SK-N-SH (cell line): ENCODE results near the gene AHDC1. TPM values are rescaled to one million over a fixed set of nuclear protein-coding genes. Genes with fewer than 3 reads are reported as not detected.

Source experiments
- CTCF ChIA-PET: fragments of 300-600, 350-600 bp; formaldehyde crosslinking; extraction: SDS; loops from one replicate; lab custom pipeline; 2021; lab: Yijun Ruan, JAX
- POLR2A ChIA-PET: fragments of 350-600 bp; sonication (Branson Sonifier 250); formaldehyde crosslinking; extraction: SDS; loops from one replicate; lab custom pipeline; 2020; ENCODE audit warnings: antibody characterized with exemption, inconsistent platforms; lab: Yijun Ruan, JAX
- DNase-seq: peaks from one replicate; pipeline ENCODE4 v3.0.0; 2012
- H2AFZ ChIP-seq: fragments of 200-600 bp; sonication (generic); 2 replicates; pipeline ENCODE4 v1.8.1; 2016; ENCODE audit warnings: antibody characterized with exemption, mild to moderate bottlenecking, low read depth
- H3F3A ChIP-seq: fragments of 200-600 bp; sonication (generic); replicated peaks from 2 replicates; pipeline ENCODE3; 2016; ENCODE audit warnings: antibody characterized with exemption, mild to moderate bottlenecking; ENCODE audit not compliant: insufficient read depth
- H3K27ac ChIP-seq, 2 experiments: fragments of 200-500 bp in 1 of 2; fragments of 200-600 bp in 1 of 2; sonication (Bioruptor generic) in 1 of 2; sonication (generic), shearing (Covaris generic) in 1 of 2; 2 replicates each; pipeline versions ENCODE4 v1.5.1 to v1.6.1; 2014 to 2016; ENCODE audit warnings: low read depth in 2 of 2, inconsistent platforms in 1 of 2, low read length in 1 of 2, mild to moderate bottlenecking in 1 of 2, mixed read lengths in 1 of 2
- H3K27me3 ChIP-seq: fragments of 200-600 bp; sonication (generic), shearing (Covaris generic); 2 replicates; pipeline ENCODE4 v1.6.1; 2016; ENCODE audit warnings: mixed run types; ENCODE audit not compliant: insufficient read depth
- H3K36me3 ChIP-seq, 2 experiments: fragments of 200-500 bp in 1 of 2; fragments of 200-600 bp in 1 of 2; sonication (Bioruptor generic) in 1 of 2; sonication (generic) in 1 of 2; replicated peaks in 1 of 2; 2 replicates each; pipeline versions ENCODE3 to v1.5.1; 2014 to 2016; ENCODE audit warnings: low read length in 1 of 2, mild to moderate bottlenecking in 1 of 2; ENCODE audit not compliant: insufficient read depth in 2 of 2, control insufficient read depth in 1 of 2
- H3K4me1 ChIP-seq, 2 experiments: fragments of 200-500 bp in 1 of 2; fragments of 200-600 bp in 1 of 2; sonication (Bioruptor generic) in 1 of 2; sonication (generic), shearing (Covaris generic) in 1 of 2; 2 replicates each; pipeline versions ENCODE4 v1.5.1 to v1.6.1; 2014 to 2016; ENCODE audit warnings: low read depth in 1 of 2, low read length in 1 of 2, mixed run types in 1 of 2; ENCODE audit not compliant: insufficient read depth in 2 of 2, control insufficient read depth in 1 of 2
- H3K4me2 ChIP-seq: fragments of 200-600 bp; sonication (generic), shearing (Covaris generic); 2 replicates; pipeline ENCODE4 v1.6.1; 2017; ENCODE audit warnings: mixed run types
- H3K4me3 ChIP-seq, 2 experiments: fragments of 200-500 bp in 1 of 2; fragments of 200-600 bp in 1 of 2; sonication (Bioruptor generic) in 1 of 2; sonication (generic), shearing (Covaris generic) in 1 of 2; 2 replicates each; pipeline versions ENCODE4 v1.5.1 to v1.8.1; 2014 to 2016; ENCODE audit warnings: low read depth in 2 of 2, inconsistent platforms in 1 of 2, low read length in 1 of 2, mild to moderate bottlenecking in 1 of 2, mixed read lengths in 1 of 2, moderate library complexity in 1 of 2
- H3K79me2 ChIP-seq: fragments of 200-600 bp; sonication (generic); 2 replicates; pipeline ENCODE4 v1.8.1; 2017; ENCODE audit warnings: mild to moderate bottlenecking; ENCODE audit not compliant: insufficient read depth
- H3K9ac ChIP-seq: fragments of 200-600 bp; sonication (generic); 2 replicates; pipeline ENCODE4 v1.6.1; 2017; ENCODE audit warnings: mixed run types
- H3K9me2 ChIP-seq: fragments of 200-600 bp; sonication (generic); 2 replicates; pipeline ENCODE4 v1.6.1; 2017; ENCODE audit warnings: mixed run types
- H3K9me3 ChIP-seq: fragments of 200-600 bp; sonication (generic); 2 replicates; pipeline ENCODE4 v1.6.1; 2017; ENCODE audit warnings: mixed run types, mild to moderate bottlenecking, moderate library complexity
- H4K20me1 ChIP-seq: fragments of 200-600 bp; sonication (generic); 2 replicates; pipeline ENCODE4 v1.6.1; 2017; ENCODE audit warnings: mild to moderate bottlenecking, mixed run types; ENCODE audit not compliant: insufficient read depth
- ELF1 ChIP-seq: IDR thresholded peaks from 2 replicates; pipeline ENCODE4 v1.4.0; 2012
- FOXJ3 ChIP-seq: sonication (generic); formaldehyde crosslinking; IDR thresholded peaks from 2 replicates; pipeline ENCODE4 v1.5.1; 2020; ENCODE audit warnings: mild to moderate bottlenecking, missing genetic modification reagents
- FOXM1 ChIP-seq: IDR thresholded peaks from 2 replicates; pipeline ENCODE4 v1.4.0; 2012; ENCODE audit warnings: low read depth, mild to moderate bottlenecking
- GABPA ChIP-seq: IDR thresholded peaks from 2 replicates; pipeline ENCODE4 v1.4.0; 2012; ENCODE audit warnings: low read depth, mild to moderate bottlenecking
- MAX ChIP-seq: IDR thresholded peaks from 2 replicates; pipeline ENCODE4 v1.4.0; 2012; ENCODE audit warnings: low read depth
- MEF2A ChIP-seq: IDR thresholded peaks from 2 replicates; pipeline ENCODE4 v1.4.0; 2012; ENCODE audit warnings: low read depth, borderline replicate concordance
- MXI1 ChIP-seq: IDR thresholded peaks from 2 replicates; pipeline ENCODE4 v1.6.1; 2012; ENCODE audit warnings: mild to moderate bottlenecking, low read depth, low read length, improper control_type of control experiment
- NFIC ChIP-seq: IDR thresholded peaks from 2 replicates; pipeline ENCODE4 v1.4.0; 2012; ENCODE audit warnings: borderline replicate concordance
- RAD21 ChIP-seq: IDR thresholded peaks from 2 replicates; pipeline ENCODE4 v1.6.1; 2012; ENCODE audit warnings: mild to moderate bottlenecking, low read length
- RCOR1 ChIP-seq: fragments of 150-350 bp; IDR thresholded peaks from 2 replicates; pipeline ENCODE4 v1.6.1; 2017; ENCODE audit warnings: antibody characterized with exemption, low read length
- RFX5 ChIP-seq: IDR thresholded peaks from 2 replicates; pipeline ENCODE4 v1.6.1; 2012; ENCODE audit warnings: mild to moderate bottlenecking, improper control_type of control experiment, low read length
- SMC3 ChIP-seq: IDR thresholded peaks from 2 replicates; pipeline ENCODE4 v1.6.1; 2012; ENCODE audit warnings: low read depth, low read length, improper control_type of control experiment
- TAF1 ChIP-seq: IDR thresholded peaks from 2 replicates; pipeline ENCODE4 v1.6.1; 2012; ENCODE audit warnings: low read depth, mild to moderate bottlenecking, low read length, moderate library complexity, borderline replicate concordance
- TCF12 ChIP-seq: IDR thresholded peaks from 2 replicates; pipeline ENCODE4 v1.4.0; 2012
- WGBS: methylation state at CpG from one replicate; pipeline ENCODE4 v1.1.6; 2017; ENCODE audit warnings: low lambda C conversion rate; 5-methylcytosine and 5-hydroxymethylcytosine counted together
- polyA plus RNA-seq, 3 experiments: library from polyadenylated mRNA; depleted of rRNA; stranded (reverse); fragments of >200 nt; gene quantifications; 2 replicates each; pipeline ENCODE4 v1.2.3, GENCODE V29; 2012
- TF ChIP-seq, protein P1 (sequence below): IDR thresholded peaks from 2 replicates; pipeline ENCODE4; 2012
- TF ChIP-seq, protein P2 (sequence below): fragments of 200-600 bp; sonication (generic); IDR thresholded peaks from 2 replicates; pipeline ENCODE4 v1.6.1; 2017; ENCODE audit warnings: antibody characterized with exemption, mild to moderate bottlenecking, moderate library complexity
- TF ChIP-seq, protein P3 (sequence below): IDR thresholded peaks from 2 replicates; pipeline ENCODE4 v1.4.0; 2012; ENCODE audit warnings: low read depth, borderline replicate concordance
- TF ChIP-seq, protein P4 (sequence below): IDR thresholded peaks from 2 replicates; pipeline ENCODE4 v1.4.0; 2012; ENCODE audit warnings: low read depth, borderline replicate concordance

Gene AHDC1
- polyA plus RNA-seq, 1 of the 3 experiments (the other 2 are of a cell fraction) = 8.5 TPM

DNA sequence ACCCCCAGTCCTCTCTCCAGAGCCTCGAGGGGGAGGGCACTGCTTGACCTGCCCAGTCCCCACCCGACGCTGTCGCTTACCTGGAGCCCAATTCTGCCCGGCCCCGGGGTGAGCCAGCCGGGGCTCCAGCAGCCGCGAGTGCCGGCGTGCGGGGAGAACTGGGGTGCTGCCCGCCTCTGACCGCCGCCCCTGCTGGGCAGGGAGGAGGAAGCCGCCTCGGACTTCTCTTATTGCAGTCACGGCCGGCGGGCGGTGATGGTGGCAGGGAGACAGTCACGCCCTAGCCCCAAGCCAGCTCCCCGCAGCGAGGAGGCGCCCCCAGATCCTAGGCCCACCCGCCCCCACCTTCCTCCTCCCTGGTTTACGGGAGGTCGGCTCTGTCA lies 31.0 kb upstream of the AHDC1 start, which contains the start of gene FGR:
Gene FGR, minus strand, starts transcription at position 201 of the 383 bp plus-strand sequence. CDS start 11,269 bp downstream, outside the sequence.
- whole genome bisulfite sequencing = 85% methylated on average over 7 of the region's 28 CpGs
- TF ChIP-seq, protein P1, sequence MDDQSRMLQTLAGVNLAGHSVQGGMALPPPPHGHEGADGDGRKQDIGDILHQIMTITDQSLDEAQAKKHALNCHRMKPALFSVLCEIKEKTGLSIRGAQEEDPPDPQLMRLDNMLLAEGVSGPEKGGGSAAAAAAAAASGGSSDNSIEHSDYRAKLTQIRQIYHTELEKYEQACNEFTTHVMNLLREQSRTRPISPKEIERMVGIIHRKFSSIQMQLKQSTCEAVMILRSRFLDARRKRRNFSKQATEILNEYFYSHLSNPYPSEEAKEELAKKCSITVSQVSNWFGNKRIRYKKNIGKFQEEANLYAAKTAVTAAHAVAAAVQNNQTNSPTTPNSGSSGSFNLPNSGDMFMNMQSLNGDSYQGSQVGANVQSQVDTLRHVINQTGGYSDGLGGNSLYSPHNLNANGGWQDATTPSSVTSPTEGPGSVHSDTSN = no peak
- TF ChIP-seq FOXM1 (no peak), GABPA (no peak), MXI1 (no peak), TCF12 (no peak), TAF1 (no peak), ELF1 (no peak)
- TF ChIP-seq, protein P2, sequence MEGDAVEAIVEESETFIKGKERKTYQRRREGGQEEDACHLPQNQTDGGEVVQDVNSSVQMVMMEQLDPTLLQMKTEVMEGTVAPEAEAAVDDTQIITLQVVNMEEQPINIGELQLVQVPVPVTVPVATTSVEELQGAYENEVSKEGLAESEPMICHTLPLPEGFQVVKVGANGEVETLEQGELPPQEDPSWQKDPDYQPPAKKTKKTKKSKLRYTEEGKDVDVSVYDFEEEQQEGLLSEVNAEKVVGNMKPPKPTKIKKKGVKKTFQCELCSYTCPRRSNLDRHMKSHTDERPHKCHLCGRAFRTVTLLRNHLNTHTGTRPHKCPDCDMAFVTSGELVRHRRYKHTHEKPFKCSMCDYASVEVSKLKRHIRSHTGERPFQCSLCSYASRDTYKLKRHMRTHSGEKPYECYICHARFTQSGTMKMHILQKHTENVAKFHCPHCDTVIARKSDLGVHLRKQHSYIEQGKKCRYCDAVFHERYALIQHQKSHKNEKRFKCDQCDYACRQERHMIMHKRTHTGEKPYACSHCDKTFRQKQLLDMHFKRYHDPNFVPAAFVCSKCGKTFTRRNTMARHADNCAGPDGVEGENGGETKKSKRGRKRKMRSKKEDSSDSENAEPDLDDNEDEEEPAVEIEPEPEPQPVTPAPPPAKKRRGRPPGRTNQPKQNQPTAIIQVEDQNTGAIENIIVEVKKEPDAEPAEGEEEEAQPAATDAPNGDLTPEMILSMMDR = no peak
- no peaks in the 10 kb centered on the region for H3F3A ChIP-seq
- no peaks in the 10 kb centered on the region for H3K27me3 ChIP-seq
- no peak within 1 kb of the TSS for H2AFZ ChIP-seq
- peaks cover 0 to 2% of the 10 kb centered on the region in 2 experiments; a peak in 1 of 4 replicates for H3K4me1 ChIP-seq
- H4K20me1 ChIP-seq = no peaks in the 10 kb centered on the region
- no peak within 1 kb of the TSS for H3K9ac ChIP-seq
- CTCF ChIA-PET = interaction anchor here (1.3 kb wide), 1 partner anchor 278 kb away, joined by 4 read pairs; no protein-coding TSS in a partner anchor
- no peak within 1 kb of the TSS for H3K27ac ChIP-seq
- H3K4me2 ChIP-seq = no peak within 1 kb of the TSS
- H3K36me3 ChIP-seq = no peaks in the 10 kb centered on the region
- H3K9me2 ChIP-seq = no peaks in the 10 kb centered on the region
- no peaks in the 10 kb centered on the region for H3K9me3 ChIP-seq
- no peak within 1 kb of the TSS for H3K4me3 ChIP-seq
- H3K79me2 ChIP-seq = no peaks in the 10 kb centered on the region
- DNase-seq = no peak
- POLR2A ChIA-PET = no interaction called here

DNA sequence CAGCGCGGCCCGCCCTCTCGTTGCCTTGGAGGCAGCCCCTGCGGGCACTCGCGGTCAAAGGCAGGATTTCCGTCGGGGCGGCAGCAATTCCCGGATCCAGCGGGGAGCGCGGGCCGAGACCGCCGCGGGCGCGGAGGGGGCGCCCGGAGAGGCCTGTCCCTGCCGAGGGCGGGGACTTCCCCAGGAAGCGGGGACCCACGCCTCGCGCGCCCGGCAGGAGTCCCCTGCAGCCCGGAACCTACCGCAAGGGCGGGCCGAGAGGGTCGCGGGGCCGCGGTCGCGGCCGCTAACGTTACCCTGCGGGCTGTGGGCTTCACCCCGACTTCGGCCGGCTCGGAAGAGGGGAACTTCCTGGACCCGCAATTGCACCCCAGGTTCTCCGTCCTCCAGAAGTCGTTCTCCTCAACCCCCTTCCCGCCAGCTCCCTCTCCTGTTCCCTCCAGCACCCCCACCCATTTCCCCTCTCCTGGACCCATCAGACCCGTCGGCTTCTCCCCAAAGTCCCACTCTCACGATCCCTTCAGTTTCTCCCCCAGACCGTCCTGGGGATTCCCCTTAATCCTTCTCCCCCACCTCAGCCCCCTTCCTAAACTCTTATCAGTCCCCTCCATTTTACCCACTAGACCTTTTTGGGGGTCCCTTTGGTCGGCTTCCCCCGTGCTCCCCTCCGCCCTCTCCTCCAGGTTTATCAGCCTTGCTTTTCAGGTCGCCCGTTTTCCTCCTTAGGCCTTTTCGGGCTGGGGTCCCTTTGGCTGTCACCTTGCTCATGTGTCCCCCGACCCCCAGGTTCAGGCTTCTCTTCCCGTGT lies 30.4 kb upstream of the AHDC1 start:
- Histone ChIP-seq H3K4me2 (no peak overlapping the region), H3K9ac (no peak overlapping the region), H3K27ac (no peak overlapping the region), H4K20me1 (no peaks in the 10 kb centered on the region), H3K4me3 (no peak overlapping the region), H2AFZ (no peak overlapping the region), H3K4me1 (peaks cover 0 to 2% of the 10 kb centered on the region in 2 experiments; a peak in 1 of 4 replicates), H3K9me2 (no peaks in the 10 kb centered on the region), H3F3A (no peaks in the 10 kb centered on the region), H3K9me3 (no peaks in the 10 kb centered on the region), H3K79me2 (no peaks in the 10 kb centered on the region), H3K36me3 (no peaks in the 10 kb centered on the region), H3K27me3 (no peaks in the 10 kb centered on the region)
- WGBS = 79% methylated on average over 19 of the region's 63 CpGs
- TF ChIP-seq RCOR1 = no peak
- TF ChIP-seq RAD21 = no peak
- no peak for TF ChIP-seq RFX5
- no peak for TF ChIP-seq FOXJ3 (CRISPR knock-in tag)
- TF ChIP-seq, protein P3, sequence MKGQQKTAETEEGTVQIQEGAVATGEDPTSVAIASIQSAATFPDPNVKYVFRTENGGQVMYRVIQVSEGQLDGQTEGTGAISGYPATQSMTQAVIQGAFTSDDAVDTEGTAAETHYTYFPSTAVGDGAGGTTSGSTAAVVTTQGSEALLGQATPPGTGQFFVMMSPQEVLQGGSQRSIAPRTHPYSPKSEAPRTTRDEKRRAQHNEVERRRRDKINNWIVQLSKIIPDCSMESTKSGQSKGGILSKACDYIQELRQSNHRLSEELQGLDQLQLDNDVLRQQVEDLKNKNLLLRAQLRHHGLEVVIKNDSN = no peak
- TF ChIP-seq, protein P2 = no peak
- TF ChIP-seq SMC3 = no peak
- no peak for TF ChIP-seq TAF1
- no peak for TF ChIP-seq MEF2A
- TF ChIP-seq, protein P4, sequence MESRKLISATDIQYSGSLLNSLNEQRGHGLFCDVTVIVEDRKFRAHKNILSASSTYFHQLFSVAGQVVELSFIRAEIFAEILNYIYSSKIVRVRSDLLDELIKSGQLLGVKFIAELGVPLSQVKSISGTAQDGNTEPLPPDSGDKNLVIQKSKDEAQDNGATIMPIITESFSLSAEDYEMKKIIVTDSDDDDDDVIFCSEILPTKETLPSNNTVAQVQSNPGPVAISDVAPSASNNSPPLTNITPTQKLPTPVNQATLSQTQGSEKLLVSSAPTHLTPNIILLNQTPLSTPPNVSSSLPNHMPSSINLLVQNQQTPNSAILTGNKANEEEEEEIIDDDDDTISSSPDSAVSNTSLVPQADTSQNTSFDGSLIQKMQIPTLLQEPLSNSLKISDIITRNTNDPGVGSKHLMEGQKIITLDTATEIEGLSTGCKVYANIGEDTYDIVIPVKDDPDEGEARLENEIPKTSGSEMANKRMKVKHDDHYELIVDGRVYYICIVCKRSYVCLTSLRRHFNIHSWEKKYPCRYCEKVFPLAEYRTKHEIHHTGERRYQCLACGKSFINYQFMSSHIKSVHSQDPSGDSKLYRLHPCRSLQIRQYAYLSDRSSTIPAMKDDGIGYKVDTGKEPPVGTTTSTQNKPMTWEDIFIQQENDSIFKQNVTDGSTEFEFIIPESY = no peak
- no peak for TF ChIP-seq NFIC
- TF ChIP-seq FOXM1 = no peak
- no peak for TF ChIP-seq MAX
- no peak for TF ChIP-seq MXI1
- CTCF ChIA-PET = interaction anchor here (1.3 kb wide), 1 partner anchor 26 kb away, joined by 4 read pairs; no protein-coding TSS in a partner anchor
- POLR2A ChIA-PET = no interaction called here
- peak; percentile 58 for DNase-seq
